ENCODE measurements around the gene XYLT1. TPM values are rescaled to one million over a fixed set of nuclear protein-coding genes. Genes with fewer than 3 reads are reported as not detected.

The XYLT1 gene
- total RNA-seq, 2 experiments from 2014 or later, result 7.3 to 8.9 TPM

- CTCF ChIA-PET, result no interaction called here
These were observed 257.7 kb downstream of the XYLT1 start for GRCh38 chr16:17213025-17213424.

GRCh38 chr16:17212606-17213005, 258.2 kb downstream of the XYLT1 start:
- Mint-ChIP-seq H3K36me3 (ENCODE audit: low read depth) (peaks cover 10% of the 10 kb centered on the region), H3K27me3 (no peaks in the 10 kb centered on the region), H3K9me3 (peaks cover 9% of the 10 kb centered on the region), H3K4me1 (ENCODE audit: low read depth) (peaks cover 16% of the 10 kb centered on the region), H3K4me3 (no peak overlapping the region), H3K27ac (no peak overlapping the region)
- CTCF ChIA-PET, result interaction anchor here (0.6 to 1.9 kb wide), 4 partner anchors 14 to 252 kb away, joined by 3 to 8 read pairs (median 4); no protein-coding TSS in a partner anchor
- DNase-seq, result no peak
- POLR2A ChIA-PET, result no interaction called here
- intact Hi-C loops (cut with micrococcal nuclease), result no loop called here
- ATAC-seq, result no peak
- no peak for TF ChIP-seq CTCF (IDR thresholded peaks at IDR 0.05)

More at GRCh38 chr16:17213025-17213424, 257.7 kb downstream of the XYLT1 start:
- no peak for TF ChIP-seq CTCF (IDR thresholded peaks at IDR 0.05)
- DNase-seq (peak; percentile 25), ATAC-seq (peak; percentile 72)
- Mint-ChIP-seq H3K27me3 (no peaks in the 10 kb centered on the region), H3K4me1 (ENCODE audit: low read depth) (peaks cover 16% of the 10 kb centered on the region), H3K4me3 (no peak overlapping the region), H3K9me3 (peaks cover 9% of the 10 kb centered on the region), H3K27ac (peak overlapping the region; percentile 48), H3K36me3 (ENCODE audit: low read depth) (peaks cover 10% of the 10 kb centered on the region)
- intact Hi-C loops (cut with micrococcal nuclease), result no loop called here
- POLR2A ChIA-PET, result no interaction called here

- intact Hi-C loops (cut with micrococcal nuclease), result no loop called here
- no peak overlapping the region for H3K27ac Mint-ChIP-seq
- peaks cover 16% of the 10 kb centered on the region for H3K4me1 Mint-ChIP-seq (ENCODE audit: low read depth)
- ChIA-PET CTCF (interaction anchor here (0.6 to 1.9 kb wide), 5 partner anchors 14 to 345 kb away, joined by 3 to 8 read pairs (median 4); no protein-coding TSS in a partner anchor), POLR2A (no interaction called here)
- H3K27me3 Mint-ChIP-seq, result no peaks in the 10 kb centered on the region
- H3K9me3 Mint-ChIP-seq, result peaks cover 9% of the 10 kb centered on the region
- H3K36me3 Mint-ChIP-seq (ENCODE audit: low read depth), result peaks cover 10% of the 10 kb centered on the region
- peak; percentile 82 for TF ChIP-seq CTCF (IDR thresholded peaks at IDR 0.05)
- ATAC-seq (peak; percentile 75), DNase-seq (peak; percentile 68)
- H3K4me3 Mint-ChIP-seq, result no peak overlapping the region
These were observed 259.0 kb downstream of the XYLT1 start for GRCh38 chr16:17211797-17212196.

GRCh38 chr16:17206712-17207111, 264.0 kb downstream of the XYLT1 start:
- ChIA-PET CTCF (no interaction called here), POLR2A (no interaction called here)
- TF ChIP-seq CTCF (IDR thresholded peaks at IDR 0.05), result no peak
- Mint-ChIP-seq H3K9me3 (no peaks in the 10 kb centered on the region), H3K4me1 (ENCODE audit: low read depth) (no peaks in the 10 kb centered on the region), H3K36me3 (ENCODE audit: low read depth) (no peaks in the 10 kb centered on the region), H3K27ac (no peak overlapping the region), H3K27me3 (no peaks in the 10 kb centered on the region), H3K4me3 (no peak overlapping the region)
- DNase-seq, result no peak
- intact Hi-C loops (cut with micrococcal nuclease), result no loop called here
- no peak for ATAC-seq

GRCh38 chr16:17205279-17206211, 265.2 kb downstream of the XYLT1 start:
- no peak for ATAC-seq
- no peak for TF ChIP-seq CTCF (IDR thresholded peaks at IDR 0.05)
- no peaks in the 10 kb centered on the region for H3K27me3 Mint-ChIP-seq
- intact Hi-C loops (cut with micrococcal nuclease), result no loop called here
- no peak overlapping the region for H3K4me3 Mint-ChIP-seq
- no peaks in the 10 kb centered on the region for H3K36me3 Mint-ChIP-seq (ENCODE audit: low read depth)
- no peaks in the 10 kb centered on the region for H3K4me1 Mint-ChIP-seq (ENCODE audit: low read depth)
- DNase-seq, result no peak
- CTCF ChIA-PET, result interaction anchor here (0.9 to 1.8 kb wide), 3 partner anchors 11 to 373 kb away, joined by 4 to 7 read pairs (median 6); no protein-coding TSS in a partner anchor
- H3K27ac Mint-ChIP-seq, result no peak overlapping the region
- H3K9me3 Mint-ChIP-seq, result no peaks in the 10 kb centered on the region
- POLR2A ChIA-PET, result no interaction called here

Data from activated CD8-positive, alpha-beta T cell treated with anti-CD3 and anti-CD28 coated beads for 36 hours (primary cell).